Stimulated activated CD8-positive, alpha-beta memory T cell treated with anti-CD3 and anti-CD28 coated beads, Interleukin-15, amount 100 ng/mL, for 48 hours (primary cell): Measurements from ENCODE around the gene SUMO2.
"Not testable (repeated sequence)": the region's sequence is repeated elsewhere in the genome, so short reads cannot be mapped to it uniquely, and the experiment has no call there.

ENCODE experiments used
- DNase-seq, 2 donors: peaks; one replicate each; pipeline ENCODE4 v3.0.0-alpha.2; 2020; ENCODE audit warnings: low read depth in 2 of 2

The SUMO2 gene

GRCh38 chr17:75182569-75183436 is at the start of gene SUMO2:
Gene SUMO2, minus strand, starts transcription at chr17:75182959. Its CDS starts 125 bp downstream, at chr17:75182834.
- DNase-seq: peak; percentile 93

GRCh38 chr17:75231741-75232464 is 49.1 kb upstream of the SUMO2 start:
- no peak for DNase-seq

- DNase-seq: no peak
Measured at GRCh38 chr17:75231071-75231470, 48.3 kb upstream of the SUMO2 start.

- no peak for DNase-seq
Measured at GRCh38 chr17:75228847-75229246, 46.1 kb upstream of the SUMO2 start.

- DNase-seq: no peak
Measured at GRCh38 chr17:75228305-75228704, 45.5 kb upstream of the SUMO2 start.

- no peak for DNase-seq
Measured at GRCh38 chr17:75227729-75228128, 45.0 kb upstream of the SUMO2 start.

GRCh38 chr17:75225016-75225415 is 42.3 kb upstream of the SUMO2 start:
- DNase-seq: no peak

- no peak for DNase-seq
Measured at GRCh38 chr17:75219815-75220214, 37.1 kb upstream of the SUMO2 start.

GRCh38 chr17:75218131-75218530 is 35.4 kb upstream of the SUMO2 start:
- DNase-seq: no peak

- DNase-seq: no peak
Measured at GRCh38 chr17:75209061-75209460, 26.3 kb upstream of the SUMO2 start.

GRCh38 chr17:75208161-75208560 is 25.4 kb upstream of the SUMO2 start:
- DNase-seq: no peak

GRCh38 chr17:75207760-75208159 is 25.0 kb upstream of the SUMO2 start:
- no peak for DNase-seq

- not testable (repeated sequence) for DNase-seq
Measured at GRCh38 chr17:75207050-75207407, 24.3 kb upstream of the SUMO2 start.

- no peak for DNase-seq
Measured at GRCh38 chr17:75205793-75206163, 23.0 kb upstream of the SUMO2 start.

- DNase-seq: peak; percentile 89 to 90
Measured at GRCh38 chr17:75205037-75205792, 22.5 kb upstream of the SUMO2 start, which contains the start of gene NUP85. Gene NUP85, plus strand, starts transcription at chr17:75205679. Its CDS starts 83 bp downstream, at chr17:75205762.

- DNase-seq: no peak
Measured at GRCh38 chr17:75199886-75200618, 17.3 kb upstream of the SUMO2 start.

GRCh38 chr17:75194879-75195278 is 12.1 kb upstream of the SUMO2 start:
- DNase-seq: no peak

- DNase-seq: no peak
Measured at GRCh38 chr17:75191584-75191983, 8.8 kb upstream of the SUMO2 start.

GRCh38 chr17:75188614-75189013 is 5.9 kb upstream of the SUMO2 start:
- no peak for DNase-seq

GRCh38 chr17:75183999-75184884 is 1.5 kb upstream of the SUMO2 start:
- DNase-seq: no peak

- DNase-seq: no peak
Measured at GRCh38 chr17:75182319-75182568, 515 bp downstream of the SUMO2 start.
